H1 (cell line): Measurements from ENCODE around the gene TOM1L2. TPM values are rescaled to one million over a fixed set of nuclear protein-coding genes. Genes with fewer than 3 reads are reported as not detected.
A peak's percentile ranks its signal among the peaks of the same experiment; 100 is the strongest.

Experiments used
- CTCF ChIA-PET: fragments of 300-600 bp; sonication (Branson Sonifier 250); formaldehyde crosslinking; loops from one replicate; lab custom pipeline; 2021; ENCODE audit not compliant: partially characterized antibody; lab: Charles Lee
- POLR2A ChIA-PET: fragments of 300-600 bp; sonication (Branson Sonifier 250); formaldehyde crosslinking; loops from one replicate; lab custom pipeline; 2021; ENCODE audit warnings: inconsistent platforms; ENCODE audit not compliant: partially characterized antibody; lab: Charles Lee
- DNase-seq, 2 experiments: peaks; one replicate each; pipeline versions ENCODE4 v3.0.0 to v3.0.0-alpha.2; 2010 to 2022; ENCODE audit warnings: low spot score in 2 of 2, low read depth in 1 of 2, mixed read lengths in 1 of 2
- FAIRE-seq: peaks from 2 replicates; lab custom pipeline; 2011; peaks lifted over from hg19 to GRCh38; lab: Jason Lieb, UNC
- H2AFZ ChIP-seq: 2 replicates; pipeline ENCODE4 v1.8.1; 2012; ENCODE audit warnings: low read length, inconsistent platforms
- H2AK5ac ChIP-seq: 2 replicates; pipeline ENCODE4 v1.6.1; 2013; ENCODE audit warnings: low read depth, low read length
- H2BK120ac ChIP-seq: replicated peaks from 2 replicates; pipeline ENCODE3; 2013; ENCODE audit warnings: low read depth, low read length, inconsistent platforms
- H2BK12ac ChIP-seq: 2 replicates; pipeline ENCODE4 v1.6.1; 2013; ENCODE audit warnings: low read depth, low read length
- H2BK15ac ChIP-seq: 2 replicates; pipeline ENCODE4 v1.6.1; 2013; ENCODE audit warnings: low read length
- H2BK20ac ChIP-seq: 2 replicates; pipeline ENCODE4 v1.6.1; 2013; ENCODE audit warnings: low read length
- H2BK5ac ChIP-seq: 2 replicates; pipeline ENCODE4 v1.6.1; 2013; ENCODE audit warnings: low read depth, low read length
- H3K14ac ChIP-seq: 2 replicates; pipeline ENCODE4 v1.6.1; 2013; ENCODE audit warnings: inconsistent platforms; ENCODE audit not compliant: insufficient read length
- H3K18ac ChIP-seq: 2 replicates; pipeline ENCODE4 v1.6.1; 2013; ENCODE audit warnings: low read length; ENCODE audit errors: extremely low read depth
- H3K23ac ChIP-seq: 2 replicates; pipeline ENCODE4 v1.6.1; 2013; ENCODE audit warnings: inconsistent platforms; ENCODE audit not compliant: insufficient read length
- H3K23me2 ChIP-seq: 2 replicates; pipeline ENCODE4 v1.6.1; 2013; ENCODE audit warnings: low read depth, low read length
- H3K27ac ChIP-seq: 2 replicates; pipeline ENCODE4 v1.6.1; 2011; ENCODE audit warnings: low read depth, low read length, inconsistent platforms
- H3K27me3 ChIP-seq, 4 experiments: replicated peaks in 1 of 4; 1 replicate in 1 of 4; 2 replicates in 3 of 4; pipeline versions ENCODE4 v1.6.1 to v1.8.1; 2011 to 2013; ENCODE audit warnings: low read length in 3 of 4, mild to moderate bottlenecking in 3 of 4, inconsistent platforms in 2 of 4, mixed read lengths in 2 of 4, moderate library complexity in 1 of 4; ENCODE audit not compliant: control insufficient read depth in 3 of 4, insufficient read depth in 3 of 4; ENCODE audit errors: extremely low read depth in 1 of 4
- H3K36me3 ChIP-seq, 4 experiments: 2 replicates each; pipeline versions ENCODE4 v1.6.1 to v1.8.1; 2011 to 2013; ENCODE audit warnings: mild to moderate bottlenecking in 4 of 4, low read length in 3 of 4, moderate library complexity in 2 of 4, control low read depth in 1 of 4, inconsistent platforms in 1 of 4; ENCODE audit not compliant: insufficient read depth in 4 of 4, control insufficient read depth in 2 of 4
- H3K4ac ChIP-seq: replicated peaks from 2 replicates; pipeline ENCODE3; 2013; ENCODE audit warnings: low read length, low read depth, mixed read lengths, inconsistent platforms; ENCODE audit not compliant: insufficient read length
- H3K4me1 ChIP-seq, 4 experiments: replicated peaks in 1 of 4; 1 replicate in 1 of 4; 2 replicates in 3 of 4; pipeline versions ENCODE4 v1.6.1 to v1.8.1; 2011 to 2013; ENCODE audit warnings: low read length in 3 of 4, inconsistent platforms in 2 of 4, mixed read lengths in 1 of 4; ENCODE audit not compliant: insufficient read depth in 4 of 4, control insufficient read depth in 3 of 4
- H3K4me2 ChIP-seq, 2 experiments: 2 replicates each; pipeline versions ENCODE4 v1.6.1 to v1.8.1; 2011 to 2013; ENCODE audit warnings: low read depth in 2 of 2, low read length in 2 of 2, control low read depth in 1 of 2, inconsistent platforms in 1 of 2, mild to moderate bottlenecking in 1 of 2; ENCODE audit not compliant: insufficient read depth in 1 of 2
- H3K4me3 ChIP-seq, 4 experiments: fragments of 200-600, 300-600 bp in 1 of 4; sonication (generic), shearing (Covaris generic), sonication (Bioruptor Twin) in 1 of 4; 2 replicates each; pipeline versions ENCODE4 v1.5.1 to v1.8.1; 2011 to 2016; ENCODE audit warnings: low read length in 4 of 4, low read depth in 3 of 4, control low read depth in 2 of 4, inconsistent platforms in 2 of 4, mild to moderate bottlenecking in 2 of 4, mixed read lengths in 1 of 4, moderate library complexity in 1 of 4; ENCODE audit not compliant: insufficient read depth in 2 of 4; ENCODE audit errors: extremely low read depth in 1 of 4
- H3K56ac ChIP-seq: replicated peaks from 2 replicates; pipeline ENCODE3; 2013; ENCODE audit warnings: low read depth, mild to moderate bottlenecking, mixed read lengths, low read length, inconsistent platforms; ENCODE audit not compliant: insufficient read length
- H3K79me1 ChIP-seq: 2 replicates; pipeline ENCODE4 v1.6.1; 2013; ENCODE audit warnings: low read depth, low read length, control low read depth
- H3K79me2 ChIP-seq, 2 experiments: 2 replicates each; pipeline versions ENCODE4 v1.6.1 to v1.8.1; 2012 to 2013; ENCODE audit warnings: low read length in 2 of 2, mild to moderate bottlenecking in 2 of 2, inconsistent platforms in 1 of 2; ENCODE audit not compliant: insufficient read depth in 2 of 2, control insufficient read depth in 1 of 2
- H3K9ac ChIP-seq, 4 experiments: replicated peaks in 1 of 4; 1 replicate in 1 of 4; 2 replicates in 3 of 4; pipeline versions ENCODE4 v1.6.1 to v1.8.1; 2011 to 2013; ENCODE audit warnings: low read depth in 3 of 4, low read length in 3 of 4, control low read depth in 2 of 4, mild to moderate bottlenecking in 2 of 4, moderate library complexity in 2 of 4, inconsistent platforms in 1 of 4; ENCODE audit errors: extremely low read depth in 1 of 4
- H3K9me3 ChIP-seq, 2 experiments: 2 replicates each; pipeline versions ENCODE4 v1.6.1 to v1.8.1; 2012 to 2013; ENCODE audit warnings: mild to moderate bottlenecking in 2 of 2, moderate library complexity in 2 of 2, control low read depth in 1 of 2, inconsistent platforms in 1 of 2, low read depth in 1 of 2, low read length in 1 of 2, mixed read lengths in 1 of 2; ENCODE audit not compliant: insufficient read depth in 2 of 2
- H4K20me1 ChIP-seq, 2 experiments: replicated peaks in 1 of 2; 2 replicates each; pipeline versions ENCODE3 to v1.8.1; 2011 to 2013; ENCODE audit warnings: inconsistent platforms in 2 of 2, low read length in 2 of 2, mild to moderate bottlenecking in 1 of 2; ENCODE audit not compliant: insufficient read depth in 2 of 2, control insufficient read depth in 1 of 2
- H4K5ac ChIP-seq: 2 replicates; pipeline ENCODE4 v1.6.1; 2013; ENCODE audit warnings: low read length, low read depth, mixed read lengths, inconsistent platforms; ENCODE audit not compliant: insufficient read length
- H4K8ac ChIP-seq: 2 replicates; pipeline ENCODE4 v1.8.0; 2013; ENCODE audit warnings: mild to moderate bottlenecking, moderate library complexity, low read length, inconsistent platforms; ENCODE audit not compliant: insufficient read depth; ENCODE audit errors: extremely low read depth
- H4K91ac ChIP-seq: replicated peaks from 2 replicates; pipeline ENCODE3; 2013; ENCODE audit warnings: low read length, mixed read lengths, inconsistent platforms; ENCODE audit not compliant: insufficient read length
- CBX8 ChIP-seq: fragments of 300-800, 300-1000 bp; sonication (generic); IDR thresholded peaks from 2 replicates; pipeline ENCODE4 v1.7.1; 2016; ENCODE audit warnings: low read depth, low read length, borderline replicate concordance
- E2F6 ChIP-seq: IDR thresholded peaks from 2 replicates; pipeline ENCODE4 v1.6.1; 2012; ENCODE audit warnings: inconsistent platforms
- HDAC2 ChIP-seq, 2 experiments: fragments of 300-600 bp in 1 of 2; sonication (generic) in 1 of 2; IDR thresholded peaks; 2 replicates each; pipeline ENCODE4 v1.6.1; 2011 to 2012; ENCODE audit warnings: low read depth in 2 of 2, low read length in 2 of 2, mild to moderate bottlenecking in 2 of 2, moderate library complexity in 2 of 2, borderline replicate concordance in 1 of 2, inconsistent platforms in 1 of 2
- KDM1A ChIP-seq: fragments of 200-600, 300-600 bp; sonication (generic); IDR thresholded peaks from 2 replicates; pipeline ENCODE4 v1.7.1; 2016; ENCODE audit warnings: mild to moderate bottlenecking, low read length, borderline replicate concordance
- MAFK ChIP-seq: IDR thresholded peaks from 2 replicates; pipeline ENCODE4 v1.6.1; 2012; ENCODE audit warnings: low read depth, mild to moderate bottlenecking, improper control_type of control experiment, low read length
- POLR2A ChIP-seq, 2 experiments: IDR thresholded peaks; 1 replicate in 1 of 2; 2 replicates in 1 of 2; pipeline ENCODE4 v1.6.1; 2011; ENCODE audit warnings: low read depth in 2 of 2, low read length in 2 of 2, mild to moderate bottlenecking in 2 of 2; ENCODE audit errors: control extremely low read depth in 1 of 2
- SIN3A ChIP-seq, 2 experiments: IDR thresholded peaks in 1 of 2; conservative IDR thresholded peaks in 1 of 2; 2 replicates each; pipeline ENCODE4 v1.6.1; 2011 to 2012; ENCODE audit warnings: low read length in 2 of 2, improper control_type of control experiment in 1 of 2, low read depth in 1 of 2, mild to moderate bottlenecking in 1 of 2
- TAF7 ChIP-seq: optimal IDR thresholded peaks from 2 replicates; pipeline ENCODE3; 2011; ENCODE audit warnings: low read depth, mild to moderate bottlenecking, inconsistent platforms, low read length, moderate library complexity, borderline replicate concordance
- TCF12 ChIP-seq: IDR thresholded peaks from 2 replicates; pipeline ENCODE4 v1.6.1; 2011; ENCODE audit warnings: low read depth, mild to moderate bottlenecking, low read length
- WGBS, 2 experiments: shearing (Covaris generic) in 1 of 2; methylation state at CpG; one replicate each; pipeline versions ENCODE4 v1.1.6 to v1.1.7; 2013 to 2015; ENCODE audit warnings: low lambda C conversion rate in 2 of 2, mixed read lengths in 2 of 2, inconsistent platforms in 1 of 2, low coverage in 1 of 2, missing lambda C conversion rate in 1 of 2; ENCODE audit not compliant: insufficient replicate concordance in 2 of 2, insufficient coverage in 1 of 2, insufficient read length in 1 of 2; ENCODE audit errors: extremely low coverage in 1 of 2, missing lambda C conversion rate in 1 of 2; 5-methylcytosine and 5-hydroxymethylcytosine counted together
- polyA plus RNA-seq, 7 experiments: library from polyadenylated mRNA; depleted of rRNA in 3 of 7; stranded (reverse) in 5 of 7; unstranded in 2 of 7; fragments of >200 nt in 5 of 7; fragments of 200-250 nt in 2 of 7; gene quantifications; 1 replicate in 5 of 7; 2 replicates in 1 of 7; 4 replicates in 1 of 7; pipeline versions ENCODE4 v1.2.1 to v1.2.3, GENCODE V29; 2011 to 2013; ENCODE audit warnings: missing spikeins in 2 of 7, mixed read lengths in 2 of 7
- total RNA-seq: library from RNA; stranded (reverse); fragmentation: NEBNext Ultra II Directional; extraction: Animal tissue kit (Norgen Biotek cat#: 25700); gene quantifications from 2 replicates; pipeline ENCODE4 v1.2.1, GENCODE V29; 2021
- TF ChIP-seq, protein P1 (sequence below): IDR thresholded peaks from 2 replicates; pipeline ENCODE4 v1.6.1; 2011; ENCODE audit warnings: low read length, improper control_type of control experiment

TOM1L2 gene
- total and polyA plus RNA-seq, 2 of the 8 experiments (the other 6 are each of a cell fraction or from before 2014, with no cell fraction given), result 2.0 to 3.4 TPM

- Histone ChIP-seq H4K20me1 (no peaks in the 10 kb centered on the region), H4K5ac (no peak overlapping the region), H3K27me3 (no peaks in the 10 kb centered on the region), H3K56ac (no peak overlapping the region), H3K14ac (no peak overlapping the region), H2BK12ac (no peak overlapping the region), H2AK5ac (no peak overlapping the region), H4K91ac (no peak overlapping the region), H3K79me2 (no peaks in the 10 kb centered on the region), H3K4me1 (peaks cover 0 to 5% (median 2%) of the 10 kb centered on the region in 4 experiments; a peak in 2 of 7 replicates), H2BK5ac (no peak overlapping the region), H2BK15ac (no peak overlapping the region), H3K23ac (no peak overlapping the region), H3K36me3 (no peaks in the 10 kb centered on the region), H3K79me1 (no peaks in the 10 kb centered on the region; the same call in 1 of the 2 replicates), H2BK20ac (no peak overlapping the region), H2BK120ac (no peak overlapping the region), H3K27ac (no peak overlapping the region), H3K4me3 (no peak overlapping the region; a peak in 1 of 8 replicates), H3K4me2 (peak overlapping the region in 1 of 2 experiments; percentile 52; a peak in 1 of 4 replicates), H3K18ac (no peak overlapping the region), H3K9ac (no peak overlapping the region), H3K23me2 (peaks cover 5% of the 10 kb centered on the region; the same call in 1 of the 2 replicates), H3K9me3 (no peaks in the 10 kb centered on the region), H2AFZ (no peak overlapping the region), H4K8ac (no peak overlapping the region), H3K4ac (no peak overlapping the region)
- WGBS, 2 experiments, result 55% methylated on average over 1 of the region's 1 CpG; no CpG with 5 or more reads in 1 of the 2 experiments
- no peak for DNase-seq
- ChIA-PET POLR2A (interaction anchor here (1.1 kb wide), 1 partner anchor 21 kb away, joined by 4 read pairs; no protein-coding TSS in a partner anchor), CTCF (interaction anchor here (1.0 to 2.5 kb wide), 5 partner anchors 14 to 52 kb away, joined by 3 to 7 read pairs (median 4); no protein-coding TSS in a partner anchor)
- FAIRE-seq, result no peak
- TF ChIP-seq HDAC2 (IDR thresholded peaks at IDR 0.05; ENCODE audit: borderline replicate concordance in 1 of 2, low read depth in 2 of 2, low read length in 2 of 2) (no peak), KDM1A (no peak), SIN3A (conservative IDR thresholded peaks at IDR 0.05 in 1 of 2, IDR thresholded peaks at IDR 0.05 in 1 of 2; ENCODE audit: low read depth in 1 of 2, low read length in 2 of 2) (no peak), E2F6 (no peak), POLR2A (IDR thresholded peaks at IDR 0.05; ENCODE audit: control extremely low read depth in 1 of 2, low read depth in 2 of 2, low read length in 2 of 2) (no peak), CBX8 (no peak), TCF12 (no peak), MAFK (no peak), TAF7 (no peak)
- TF ChIP-seq, protein P1, sequence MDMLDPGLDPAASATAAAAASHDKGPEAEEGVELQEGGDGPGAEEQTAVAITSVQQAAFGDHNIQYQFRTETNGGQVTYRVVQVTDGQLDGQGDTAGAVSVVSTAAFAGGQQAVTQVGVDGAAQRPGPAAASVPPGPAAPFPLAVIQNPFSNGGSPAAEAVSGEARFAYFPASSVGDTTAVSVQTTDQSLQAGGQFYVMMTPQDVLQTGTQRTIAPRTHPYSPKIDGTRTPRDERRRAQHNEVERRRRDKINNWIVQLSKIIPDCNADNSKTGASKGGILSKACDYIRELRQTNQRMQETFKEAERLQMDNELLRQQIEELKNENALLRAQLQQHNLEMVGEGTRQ, result no peak
Measured at GRCh38 chr17:17970699-17971430, 1.3 kb downstream of the TOM1L2 start.
